8988T (cell line): Measurements from ENCODE around the gene MUC5AC.
"Not testable (repeated sequence)": the region's sequence is repeated elsewhere in the genome, so short reads cannot be mapped to it uniquely, and the experiment has no call there.

Experiments used
- DNase-seq: peaks from one replicate; pipeline ENCODE4 v3.0.0; 2011

Gene MUC5AC

GRCh38 chr11:1179641-1180040 lies 21.9 kb downstream of the MUC5AC start:
- no peak for DNase-seq

GRCh38 chr11:1180171-1180570 lies 22.4 kb downstream of the MUC5AC start:
- DNase-seq, result no peak

DNA sequence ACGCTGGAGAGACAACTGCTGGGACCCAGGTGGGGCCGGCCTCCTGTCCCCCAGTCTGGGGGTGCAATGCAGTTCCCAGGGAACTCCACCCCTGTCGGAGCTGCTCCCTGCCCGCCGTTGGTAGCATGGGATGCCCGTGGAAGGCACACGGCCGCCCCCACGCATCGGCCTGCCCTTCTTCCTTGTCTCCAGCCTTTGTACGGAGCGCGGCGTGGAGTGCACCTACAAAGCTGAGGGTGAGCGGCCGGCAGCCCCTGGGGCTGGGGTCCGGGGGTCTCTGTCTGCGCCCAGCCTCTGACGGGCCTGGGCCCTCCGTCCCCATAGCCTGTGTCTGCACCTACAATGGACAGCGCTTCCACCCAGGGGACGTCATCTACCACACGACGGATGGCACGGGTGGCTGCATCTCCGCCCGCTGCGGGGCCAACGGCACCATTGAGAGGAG lies 23.2 kb downstream of the MUC5AC start:
- DNase-seq, result no peak

- DNase-seq, result no peak
Observed at GRCh38 chr11:1181420-1181819, 23.7 kb downstream of the MUC5AC start.

DNA sequence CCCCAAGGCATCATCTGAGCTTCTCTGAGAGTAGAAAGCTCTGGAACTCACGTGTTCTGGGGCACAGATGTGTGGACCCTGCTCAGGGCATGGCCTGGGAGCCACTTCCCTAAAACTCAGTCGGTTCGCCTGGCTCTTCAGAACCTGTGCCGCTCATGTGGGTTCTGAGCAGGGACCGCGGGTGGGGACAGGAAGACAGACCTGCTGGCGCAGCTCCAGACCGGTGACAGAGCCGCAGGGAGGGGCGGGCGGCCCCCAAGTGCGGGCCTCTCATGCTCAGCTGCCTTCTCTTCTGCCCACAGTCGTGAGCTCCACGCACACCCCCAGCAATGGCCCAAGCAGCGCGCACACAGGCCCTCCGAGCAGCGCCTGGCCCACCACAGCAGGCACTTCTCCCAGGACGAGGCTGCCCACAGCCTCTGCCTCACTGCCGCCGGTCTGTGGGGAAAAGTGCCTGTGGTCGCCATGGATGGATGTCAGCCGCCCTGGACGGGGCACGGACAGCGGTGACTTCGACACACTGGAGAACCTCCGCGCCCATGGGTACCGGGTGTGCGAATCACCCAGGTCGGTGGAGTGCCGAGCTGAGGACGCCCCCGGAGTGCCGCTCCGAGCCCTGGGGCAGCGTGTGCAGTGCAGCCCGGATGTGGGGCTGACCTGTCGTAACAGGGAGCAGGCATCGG lies 24.2 kb downstream of the MUC5AC start:
- no peak for DNase-seq

DNA sequence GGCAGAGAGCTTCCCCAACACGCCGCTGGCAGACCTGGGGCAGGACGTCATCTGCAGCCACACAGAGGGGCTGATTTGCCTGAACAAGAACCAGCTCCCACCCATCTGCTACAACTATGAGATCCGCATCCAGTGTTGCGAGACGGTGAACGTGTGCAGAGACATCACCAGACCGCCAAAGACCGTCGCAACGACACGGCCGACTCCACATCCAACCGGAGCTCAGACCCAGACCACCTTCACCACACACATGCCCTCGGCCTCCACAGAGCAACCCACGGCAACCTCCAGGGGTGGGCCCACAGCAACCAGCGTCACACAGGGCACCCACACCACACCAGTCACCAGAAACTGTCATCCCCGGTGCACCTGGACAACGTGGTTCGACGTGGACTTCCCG lies 26.4 kb downstream of the MUC5AC start:
- not testable (repeated sequence) for DNase-seq

DNA sequence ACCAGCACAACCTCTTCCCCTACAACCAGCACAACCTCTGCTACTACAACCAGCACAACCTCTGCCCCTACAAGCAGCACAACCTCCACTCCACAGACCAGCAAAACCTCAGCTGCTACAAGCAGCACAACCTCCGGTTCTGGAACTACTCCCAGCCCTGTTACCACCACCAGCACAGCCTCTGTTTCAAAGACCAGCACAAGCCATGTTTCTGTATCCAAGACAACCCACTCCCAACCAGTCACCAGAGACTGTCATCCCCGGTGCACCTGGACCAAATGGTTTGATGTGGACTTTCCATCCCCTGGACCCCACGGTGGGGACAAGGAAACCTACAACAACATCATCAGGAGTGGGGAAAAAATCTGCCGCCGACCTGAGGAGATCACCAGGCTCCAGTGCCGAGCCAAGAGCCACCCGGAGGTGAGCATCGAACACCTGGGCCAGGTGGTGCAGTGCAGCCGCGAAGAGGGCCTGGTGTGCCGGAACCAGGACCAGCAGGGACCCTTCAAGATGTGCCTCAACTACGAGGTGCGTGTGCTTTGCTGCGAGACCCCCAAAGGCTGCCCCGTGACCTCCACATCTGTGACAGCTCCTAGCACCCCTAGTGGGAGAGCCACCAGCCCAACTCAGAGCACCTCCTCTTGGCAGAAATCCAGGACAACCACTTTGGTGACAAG lies 30.8 kb downstream of the MUC5AC start:
- not testable (repeated sequence) for DNase-seq

GRCh38 chr11:1189816-1190215 lies 32.1 kb downstream of the MUC5AC start:
- DNase-seq, result not testable (repeated sequence)

GRCh38 chr11:1191786-1192470 lies 34.2 kb downstream of the MUC5AC start:
- DNase-seq, result not testable (repeated sequence)

DNA sequence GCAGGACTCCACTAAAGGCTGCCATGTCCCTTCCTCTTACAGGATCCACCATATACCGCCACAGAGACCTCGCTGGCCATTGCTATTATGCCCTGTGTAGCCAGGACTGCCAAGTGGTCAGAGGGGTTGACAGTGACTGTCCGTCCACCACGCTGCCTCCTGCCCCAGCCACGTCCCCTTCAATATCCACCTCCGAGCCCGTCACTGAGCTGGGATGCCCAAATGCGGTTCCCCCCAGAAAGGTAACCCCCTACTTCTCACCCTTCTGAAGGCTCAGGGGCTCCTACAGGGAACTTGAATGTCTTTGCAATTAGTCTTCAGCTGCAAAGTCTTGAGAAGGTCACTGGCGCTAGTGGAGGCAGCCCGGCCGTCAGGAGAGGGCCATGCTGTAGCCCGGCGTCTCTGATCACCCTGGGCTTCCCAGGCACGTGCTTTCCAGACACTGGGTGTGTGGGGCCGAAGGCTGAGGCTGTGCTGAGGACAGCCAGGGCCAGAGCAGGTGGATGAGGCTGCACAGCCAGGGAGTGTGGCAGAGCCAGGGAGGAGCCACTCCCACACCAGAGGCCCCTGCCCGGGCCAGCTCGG lies 35.1 kb downstream of the MUC5AC start:
- peak; percentile 10 for DNase-seq

- DNase-seq, result no peak
Observed at GRCh38 chr11:1193326-1194230, 35.8 kb downstream of the MUC5AC start.

DNA sequence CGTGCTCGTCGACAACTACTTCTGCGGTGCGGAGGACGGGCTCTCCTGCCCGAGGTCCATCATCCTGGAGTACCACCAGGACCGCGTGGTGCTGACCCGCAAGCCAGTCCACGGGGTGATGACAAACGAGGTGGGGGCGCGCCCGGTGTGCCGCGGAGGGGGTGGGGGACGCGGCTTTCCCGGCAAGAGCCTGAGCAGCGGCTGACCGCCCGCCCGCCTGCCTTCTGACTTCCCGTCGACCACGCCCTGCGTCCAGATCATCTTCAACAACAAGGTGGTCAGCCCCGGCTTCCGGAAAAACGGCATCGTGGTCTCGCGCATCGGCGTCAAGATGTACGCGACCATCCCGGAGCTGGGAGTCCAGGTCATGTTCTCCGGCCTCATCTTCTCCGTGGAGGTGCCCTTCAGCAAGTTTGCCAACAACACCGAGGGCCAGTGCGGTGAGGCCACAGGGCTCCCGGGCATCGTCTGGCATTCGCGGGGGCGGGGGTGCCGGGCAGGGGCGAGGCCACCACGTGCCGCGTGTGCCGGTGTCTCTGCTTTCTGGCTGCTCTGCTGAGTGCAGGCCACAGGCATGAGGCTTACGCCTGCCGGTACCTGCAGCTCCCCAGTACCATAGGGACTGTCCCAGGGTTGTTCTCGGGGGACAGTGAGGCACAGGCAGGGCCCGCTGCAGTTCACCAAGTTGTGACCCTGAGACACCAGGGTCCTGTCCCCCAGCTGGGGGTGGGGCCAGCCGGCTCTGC lies 36.7 kb downstream of the MUC5AC start:
- DNase-seq, result no peak

GRCh38 chr11:1194977-1195681 lies 37.4 kb downstream of the MUC5AC start:
- no peak for DNase-seq

GRCh38 chr11:1195682-1196515 lies 38.1 kb downstream of the MUC5AC start:
- DNase-seq, result peak; percentile 12

DNA sequence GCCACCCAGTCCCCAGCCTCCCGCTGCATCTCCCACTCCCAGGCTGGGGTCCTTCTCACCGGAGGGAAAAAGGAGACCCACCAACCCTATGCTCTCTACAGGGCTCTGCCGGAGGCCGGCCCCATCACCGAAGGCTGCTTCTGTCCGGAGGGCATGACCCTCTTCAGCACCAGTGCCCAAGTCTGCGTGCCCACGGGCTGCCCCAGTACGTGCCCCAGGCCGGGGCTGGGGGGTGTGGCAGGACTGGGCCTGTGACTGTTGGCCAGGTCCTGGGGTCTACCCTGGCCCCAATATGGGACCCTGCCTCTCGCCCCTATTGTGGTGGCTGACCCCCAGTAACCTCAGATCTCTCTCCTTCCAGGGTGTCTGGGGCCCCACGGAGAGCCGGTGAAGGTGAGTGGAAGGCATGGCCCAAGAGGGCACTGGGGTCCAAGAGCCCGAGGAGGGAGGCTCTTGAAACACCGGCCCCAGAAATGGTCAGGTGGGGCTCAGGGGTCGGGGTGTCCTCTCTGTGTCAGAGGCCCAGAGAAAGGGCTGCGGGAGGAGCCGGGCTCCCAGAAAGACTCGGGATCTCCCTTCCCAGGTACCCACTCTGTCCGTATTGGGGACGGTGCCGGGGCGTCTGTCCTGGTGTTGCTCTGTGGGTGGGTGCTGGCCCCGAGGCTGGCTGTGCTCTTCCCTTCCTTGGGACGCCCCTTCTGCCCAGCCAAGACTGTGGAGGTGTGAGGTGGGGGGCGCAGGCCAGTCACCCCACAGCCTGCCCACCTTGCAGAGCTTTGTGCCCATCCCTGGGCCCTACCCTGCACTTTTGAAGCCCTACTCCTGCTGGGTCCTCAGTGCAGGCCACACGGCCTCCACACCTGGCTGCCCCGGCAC lies 39.0 kb downstream of the MUC5AC start:
- peak; percentile 13 for DNase-seq

GRCh38 chr11:1197431-1197885 lies 39.7 kb downstream of the MUC5AC start:
- DNase-seq, result peak; percentile 5

- peak; percentile 34 for DNase-seq
Observed at GRCh38 chr11:1197886-1198560, 40.3 kb downstream of the MUC5AC start.

DNA sequence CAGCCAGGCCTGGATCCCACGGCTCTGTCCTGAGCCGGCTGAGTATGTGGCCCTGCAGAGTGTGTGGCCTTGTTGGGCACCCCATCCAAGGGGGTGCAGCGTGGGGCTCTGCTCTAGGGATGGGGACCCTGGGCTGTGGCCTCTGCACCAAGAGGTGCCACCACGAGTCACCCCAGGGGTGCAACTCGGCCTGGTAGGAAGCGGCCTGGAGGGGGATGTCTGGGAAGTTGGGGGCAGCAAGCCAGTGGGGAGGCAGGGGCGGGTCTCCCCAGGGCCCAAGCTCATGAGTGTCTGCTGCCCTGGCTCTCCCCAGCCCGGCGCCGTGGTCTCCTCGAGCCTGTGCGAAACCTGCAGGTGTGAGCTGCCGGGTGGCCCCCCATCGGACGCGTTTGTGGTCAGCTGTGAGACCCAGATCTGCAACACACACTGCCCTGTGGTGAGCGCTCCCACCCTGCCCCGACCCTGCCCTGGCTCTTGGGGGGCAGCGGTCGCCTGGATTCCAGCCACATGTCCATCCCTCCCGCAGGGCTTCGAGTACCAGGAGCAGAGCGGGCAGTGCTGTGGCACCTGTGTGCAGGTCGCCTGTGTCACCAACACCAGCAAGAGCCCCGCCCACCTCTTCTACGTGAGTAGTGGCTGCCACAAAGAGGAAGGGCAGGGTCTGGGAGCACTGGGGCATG lies 40.9 kb downstream of the MUC5AC start:
- DNase-seq, result peak; percentile 9
